Suprapubic skin (tissue), 4 donors: Measurements from ENCODE around the gene CSTPP1. TPM values are rescaled to one million over a fixed set of nuclear protein-coding genes. Genes with fewer than 3 reads are reported as not detected.

ENCODE experiments used
- DNase-seq, 2 donors: peaks; one replicate each; pipeline ENCODE4 v3.0.0-alpha.2; 2019; ENCODE audit warnings: low spot score in 2 of 2
- H3K27ac ChIP-seq: fragments of 200-600 bp; sonication (generic); one replicate; pipeline ENCODE4 v1.5.1; 2019
- H3K27me3 ChIP-seq: fragments of 200-600 bp; sonication (generic); one replicate; pipeline ENCODE4 v1.5.1; 2019
- H3K36me3 ChIP-seq: fragments of 200-600 bp; sonication (generic); one replicate; pipeline ENCODE4 v1.5.1; 2019
- H3K4me1 ChIP-seq: fragments of 200-600 bp; sonication (generic); one replicate; pipeline ENCODE4 v1.5.1; 2019
- H3K4me3 ChIP-seq: fragments of 200-600 bp; sonication (generic); one replicate; pipeline ENCODE4 v1.5.1; 2019; ENCODE audit warnings: mild to moderate bottlenecking
- H3K9me3 ChIP-seq: fragments of 200-600 bp; sonication (generic); one replicate; pipeline ENCODE4 v1.5.1; 2019
- CTCF ChIP-seq, 2 donors: fragments of 200-600 bp in 1 of 2; fragments of 450-650 bp in 1 of 2; sonication (generic) in 1 of 2; IDR thresholded peaks; one replicate each; pipeline ENCODE4 v1.5.1; 2016 to 2019; ENCODE audit warnings: antibody characterized with exemption in 2 of 2, mild to moderate bottlenecking in 1 of 2, moderate library complexity in 1 of 2
- EP300 ChIP-seq: sonication (generic); formaldehyde crosslinking; IDR thresholded peaks from one replicate; pipeline ENCODE4 v1.6.1; 2017; ENCODE audit warnings: antibody characterized with exemption
- POLR2A ChIP-seq, 2 donors: fragments of 450-650 bp; IDR thresholded peaks; one replicate each; pipeline ENCODE4 v1.6.1; 2017; ENCODE audit warnings: antibody characterized with exemption in 2 of 2, mild to moderate bottlenecking in 2 of 2, moderate library complexity in 2 of 2
- POLR2AphosphoS5 ChIP-seq, 3 donors: sonication (generic); formaldehyde crosslinking; IDR thresholded peaks; one replicate each; pipeline ENCODE4 v1.6.1; 2017; ENCODE audit warnings: antibody characterized with exemption in 3 of 3
- WGBS: methylation state at CpG from one replicate; pipeline ENCODE4 v1.1.5; 2018; 5-methylcytosine and 5-hydroxymethylcytosine counted together
- total RNA-seq, 4 donors: library from RNA; depleted of rRNA; stranded (reverse); fragments of >200 nt; gene quantifications; one replicate each; pipeline ENCODE4 v1.1.0, GENCODE V29; 2016

CSTPP1 gene
- total RNA-seq, 4 donors from 2014 or later = 34.9 to 117 (median 48.1) TPM

GRCh38 chr11:47139878-47140277 is 203.3 kb downstream of the CSTPP1 start:
- 38% methylated on average over 4 of the region's 4 CpGs for WGBS
- peak overlapping the region; percentile 34 for H3K27ac ChIP-seq
- TF ChIP-seq EP300 (no peak), POLR2AphosphoS5 (IDR thresholded peaks at IDR 0.05) (no peak), POLR2A (IDR thresholded peaks at IDR 0.05) (no peak), CTCF (IDR thresholded peaks at IDR 0.05) (no peak)
- H3K36me3 ChIP-seq = no peaks in the 10 kb centered on the region
- no peaks in the 10 kb centered on the region for H3K27me3 ChIP-seq
- DNase-seq = no peak
- H3K4me3 ChIP-seq = no peak overlapping the region
- H3K9me3 ChIP-seq = no peaks in the 10 kb centered on the region
- peaks cover 41% of the 10 kb centered on the region for H3K4me1 ChIP-seq

GRCh38 chr11:47143322-47143721 is 206.8 kb downstream of the CSTPP1 start:
- WGBS = 25% methylated on average over 3 of the region's 3 CpGs
- H3K27ac ChIP-seq = peak overlapping the region; percentile 59

GRCh38 chr11:47144541-47144940 is 208.0 kb downstream of the CSTPP1 start:
- DNase-seq = no peak
- TF ChIP-seq CTCF (IDR thresholded peaks at IDR 0.05) = no peak
- TF ChIP-seq EP300 = no peak
- TF ChIP-seq POLR2A (IDR thresholded peaks at IDR 0.05) = no peak
- no peak for TF ChIP-seq POLR2AphosphoS5 (IDR thresholded peaks at IDR 0.05)
- 64% methylated on average over 3 of the region's 3 CpGs for WGBS

More at GRCh38 chr11:47143322-47143721, 206.8 kb downstream of the CSTPP1 start:
- Histone ChIP-seq H3K4me3 (no peak overlapping the region), H3K36me3 (no peaks in the 10 kb centered on the region), H3K4me1 (peaks cover 43% of the 10 kb centered on the region), H3K27me3 (no peaks in the 10 kb centered on the region), H3K9me3 (no peaks in the 10 kb centered on the region)
- TF ChIP-seq POLR2A (IDR thresholded peaks at IDR 0.05) = no peak
- TF ChIP-seq POLR2AphosphoS5 (IDR thresholded peaks at IDR 0.05) = peak in 1 of 3 donors; percentile 61
- no peak for DNase-seq

GRCh38 chr11:47147250-47147649 is 210.7 kb downstream of the CSTPP1 start:
- no peaks in the 10 kb centered on the region for H3K36me3 ChIP-seq
- H3K27me3 ChIP-seq = no peaks in the 10 kb centered on the region
- no peak overlapping the region for H3K4me3 ChIP-seq
- no peak overlapping the region for H3K27ac ChIP-seq
- TF ChIP-seq EP300 (no peak), CTCF (IDR thresholded peaks at IDR 0.05) (no peak), POLR2A (IDR thresholded peaks at IDR 0.05) (no peak), POLR2AphosphoS5 (IDR thresholded peaks at IDR 0.05) (no peak)
- peaks cover 48% of the 10 kb centered on the region for H3K4me1 ChIP-seq
- no peaks in the 10 kb centered on the region for H3K9me3 ChIP-seq
- DNase-seq = no peak
- WGBS = 94% methylated on average over 2 of the region's 2 CpGs

More at GRCh38 chr11:47144541-47144940, 208.0 kb downstream of the CSTPP1 start:
- Histone ChIP-seq H3K4me1 (peaks cover 55% of the 10 kb centered on the region), H3K4me3 (no peak overlapping the region), H3K27ac (no peak overlapping the region), H3K9me3 (no peaks in the 10 kb centered on the region), H3K36me3 (no peaks in the 10 kb centered on the region), H3K27me3 (no peaks in the 10 kb centered on the region)

GRCh38 chr11:47147681-47148080 is 211.1 kb downstream of the CSTPP1 start:
- H3K36me3 ChIP-seq = no peaks in the 10 kb centered on the region
- no peak for TF ChIP-seq EP300
- no peak for TF ChIP-seq CTCF (IDR thresholded peaks at IDR 0.05)
- no peak overlapping the region for H3K27ac ChIP-seq
- H3K9me3 ChIP-seq = no peaks in the 10 kb centered on the region
- no peak overlapping the region for H3K4me3 ChIP-seq
- DNase-seq = no peak
- H3K27me3 ChIP-seq = no peaks in the 10 kb centered on the region
- 77% methylated on average over 7 of the region's 7 CpGs for WGBS
- H3K4me1 ChIP-seq = peaks cover 47% of the 10 kb centered on the region

GRCh38 chr11:47148270-47148669 is 211.7 kb downstream of the CSTPP1 start:
- TF ChIP-seq CTCF (IDR thresholded peaks at IDR 0.05) (no peak), EP300 (no peak), POLR2AphosphoS5 (IDR thresholded peaks at IDR 0.05) (no peak), POLR2A (IDR thresholded peaks at IDR 0.05) (no peak)
- Histone ChIP-seq H3K4me1 (peaks cover 47% of the 10 kb centered on the region), H3K9me3 (no peaks in the 10 kb centered on the region), H3K36me3 (no peaks in the 10 kb centered on the region), H3K27ac (no peak overlapping the region), H3K27me3 (no peaks in the 10 kb centered on the region), H3K4me3 (no peak overlapping the region)
- no peak for DNase-seq
- 90% methylated on average over 4 of the region's 4 CpGs for WGBS
